GM15510 (cell line): Measurements from ENCODE around the gene ELAC2.

ENCODE experiments used
- POLR2A ChIP-seq: IDR thresholded peaks from 3 replicates; pipeline ENCODE4 v1.6.1; 2011; ENCODE audit warnings: borderline replicate concordance; ENCODE audit not compliant: insufficient read length; ENCODE audit errors: extremely low read depth

ELAC2 gene

GRCh38 chr17:12990041-12990808 is 27.6 kb downstream of the ELAC2 start:
- TF ChIP-seq POLR2A: no peak

GRCh38 chr17:12987120-12987519 is 30.7 kb downstream of the ELAC2 start:
- TF ChIP-seq POLR2A: no peak

GRCh38 chr17:12985431-12986293 is 32.2 kb downstream of the ELAC2 start:
- no peak for TF ChIP-seq POLR2A

GRCh38 chr17:12983991-12984884 is 33.6 kb downstream of the ELAC2 start:
- TF ChIP-seq POLR2A: no peak

GRCh38 chr17:12982224-12982623 is 35.6 kb downstream of the ELAC2 start:
- TF ChIP-seq POLR2A: no peak

GRCh38 chr17:12979826-12980500 is 37.9 kb downstream of the ELAC2 start:
- TF ChIP-seq POLR2A: no peak

- TF ChIP-seq POLR2A: no peak
These were observed 38.6 kb downstream of the ELAC2 start for GRCh38 chr17:12979246-12979645.

GRCh38 chr17:12977008-12977751 is 40.6 kb downstream of the ELAC2 start:
- no peak for TF ChIP-seq POLR2A

- TF ChIP-seq POLR2A: no peak
These were observed 43.8 kb downstream of the ELAC2 start for GRCh38 chr17:12974005-12974531.

GRCh38 chr17:12973496-12974004 is 44.3 kb downstream of the ELAC2 start:
- no peak for TF ChIP-seq POLR2A

- TF ChIP-seq POLR2A: no peak
These were observed 49.9 kb downstream of the ELAC2 start for GRCh38 chr17:12967962-12968361.

- no peak for TF ChIP-seq POLR2A
These were observed 51.4 kb downstream of the ELAC2 start for GRCh38 chr17:12966413-12966812.

GRCh38 chr17:12965988-12966387 is 51.8 kb downstream of the ELAC2 start:
- no peak for TF ChIP-seq POLR2A
